GM12878 (cell line): ENCODE measurements around the gene C5AR1. TPM values are rescaled to one million over a fixed set of nuclear protein-coding genes. Genes with fewer than 3 reads are reported as not detected.
A peak's percentile ranks its signal among the peaks of the same experiment; 100 is the strongest.
"Not testable (repeated sequence)": the region's sequence is repeated elsewhere in the genome, so short reads cannot be mapped to it uniquely, and the experiment has no call there.

ENCODE experiments used
- ATAC-seq: fragments of 200-7000 bp; cut with Tn5 transposase; 3 replicates; pipeline ENCODE4 v1.9.1; 2020; ENCODE audit warnings: mild to moderate bottlenecking, moderate library complexity
- BruUV-seq: library from RNA; stranded (reverse); fragments of 400-500 nt; replicated peaks from 2 replicates; lab custom pipeline; 2021; lab: Mats Ljungman, UMichigan
- CTCF ChIA-PET: fragments of 300-600 bp; sonication (Branson Sonifier 250); formaldehyde crosslinking; extraction: SDS; loops from one replicate; lab custom pipeline; 2021; ENCODE audit warnings: inconsistent platforms; lab: Yijun Ruan, JAX
- POLR2A ChIA-PET: fragments of 350-600 bp; formaldehyde crosslinking; extraction: SDS; loops from one replicate; lab custom pipeline; 2021; ENCODE audit warnings: inconsistent platforms; lab: Charles Lee
- RAD21 ChIA-PET: fragments of 300-600 bp; sonication (Branson Sonifier 250); formaldehyde crosslinking; loops from one replicate; lab custom pipeline; 2023; ENCODE audit warnings: antibody characterized with exemption; ENCODE audit not compliant: unreplicated experiment; lab: Charles Lee
- SMC1A ChIA-PET: fragments of 300-600 bp; sonication (Branson Sonifier 250); formaldehyde crosslinking; loops from one replicate; lab custom pipeline; 2023; ENCODE audit not compliant: unreplicated experiment, uncharacterized antibody; lab: Charles Lee
- DNase-seq: peaks from one replicate; pipeline ENCODE4 v3.0.0-alpha.2; 2011; ENCODE audit warnings: low read depth, low spot score
- FAIRE-seq: peaks from 3 replicates; lab custom pipeline; 2011; peaks lifted over from hg19 to GRCh38; lab: Jason Lieb, UNC
- H2AFZ ChIP-seq: 2 replicates; pipeline ENCODE4 v1.6.0; 2011; ENCODE audit warnings: low read depth, low read length, control low read depth; ENCODE audit not compliant: control insufficient read depth
- H3K27ac ChIP-seq: 2 replicates; pipeline ENCODE4 v1.5.1; 2011; ENCODE audit warnings: control low read depth; ENCODE audit not compliant: control insufficient read depth, insufficient read depth
- H3K27me3 ChIP-seq, 2 experiments: replicated peaks in 1 of 2; 2 replicates each; pipeline versions ENCODE4 v1.6.0 to v1.6.1; 2011; ENCODE audit warnings: low read length in 1 of 2; ENCODE audit not compliant: control insufficient read depth in 2 of 2, insufficient read depth in 2 of 2
- H3K36me3 ChIP-seq, 2 experiments: 2 replicates each; pipeline ENCODE4 v1.5.1; 2011; ENCODE audit warnings: low read length in 1 of 2; ENCODE audit not compliant: control insufficient read depth in 2 of 2, insufficient read depth in 2 of 2
- H3K4me1 ChIP-seq: 2 replicates; pipeline ENCODE4 v1.6.1; 2011; ENCODE audit warnings: mild to moderate bottlenecking, low read length, moderate library complexity, mixed read lengths; ENCODE audit not compliant: control insufficient read depth, insufficient read depth
- H3K4me2 ChIP-seq: 2 replicates; pipeline ENCODE4 v1.6.0; 2011; ENCODE audit warnings: control low read depth; ENCODE audit not compliant: control insufficient read depth, insufficient read depth
- H3K4me3 ChIP-seq: fragments of 200-600 bp; sonication (generic); 2 replicates; pipeline ENCODE4 v1.5.1; 2016
- H3K79me2 ChIP-seq: 2 replicates; pipeline ENCODE4 v1.6.0; 2011; ENCODE audit warnings: low read length; ENCODE audit not compliant: control insufficient read depth, insufficient read depth
- H3K9ac ChIP-seq: 2 replicates; pipeline ENCODE4 v1.8.0; 2011; ENCODE audit warnings: low read length, control low read depth, mixed read lengths; ENCODE audit not compliant: control insufficient read depth, insufficient read depth
- H3K9me3 ChIP-seq: replicated peaks from 3 replicates; pipeline ENCODE4 v1.5.1; 2011; ENCODE audit warnings: mild to moderate bottlenecking, low read length; ENCODE audit not compliant: control insufficient read depth, insufficient read depth
- H4K20me1 ChIP-seq: 2 replicates; pipeline ENCODE4 v1.6.0; 2011; ENCODE audit not compliant: control insufficient read depth, insufficient read depth
- CHD1 ChIP-seq: IDR thresholded peaks from 2 replicates; pipeline ENCODE4 v1.6.1; 2012; ENCODE audit warnings: low read depth, low read length, improper control_type of control experiment
- NR2C2 ChIP-seq: IDR thresholded peaks from 2 replicates; pipeline ENCODE4 v1.6.1; 2011; ENCODE audit warnings: borderline replicate concordance, low read depth; ENCODE audit not compliant: control insufficient read depth, insufficient read length
- POLR2A ChIP-seq: IDR thresholded peaks from 2 replicates; pipeline ENCODE4 v1.6.1; 2011; ENCODE audit warnings: low read depth, mild to moderate bottlenecking, low read length
- TCF7 ChIP-seq: IDR thresholded peaks from 2 replicates; pipeline ENCODE4 v1.6.1; 2014; ENCODE audit warnings: antibody characterized with exemption, borderline replicate concordance
- WGBS: methylation state at CpG from one replicate; pipeline ENCODE4 v1.1.6; 2016; ENCODE audit warnings: low lambda C conversion rate; ENCODE audit not compliant: insufficient replicate concordance, insufficient coverage; ENCODE audit errors: missing lambda C conversion rate; 5-methylcytosine and 5-hydroxymethylcytosine counted together
- in situ Hi-C: fragments of 300-500 bp; cut with MboI; formaldehyde crosslinking; loops from 9 replicates; pipeline ENCODE4 v1.14.3; 2018; ENCODE audit warnings: mixed read lengths
- intact Hi-C: fragments of 100-400 bp; cut with micrococcal nuclease; formaldehyde crosslinking; loops from one replicate; pipeline ENCODE4 v1.14.2; 2022; ENCODE audit not compliant: unreplicated experiment
- polyA plus RNA-seq, 11 experiments: library from polyadenylated mRNA; depleted of rRNA in 4 of 11; unstranded in 6 of 11; stranded (reverse) in 5 of 11; fragments of >200 nt; fragmentation: Nextera tagmentation in 4 of 11; fragmentation: Illumina TruSeq in 1 of 11; extraction: Ambion mirVana in 4 of 11; extraction: Trizol in 1 of 11; gene quantifications; 1 replicate in 1 of 11; 2 replicates in 10 of 11; pipeline versions ENCODE4 v1.2.1 to v1.2.3, GENCODE V29; 2011 to 2016; ENCODE audit warnings: inconsistent platforms in 2 of 11, missing spikeins in 2 of 11, low read depth in 1 of 11
- total RNA-seq, 4 experiments: library from RNA; depleted of rRNA in 3 of 4; stranded (reverse); fragments of >200 nt in 3 of 4; fragmentation: Illumina TruSeq in 1 of 4; extraction: Trizol in 1 of 4; gene quantifications; 2 replicates each; pipeline versions ENCODE4 v1.2.1 to v1.2.3, GENCODE V29; 2013 to 2021
- TF ChIP-seq, protein P1 (sequence below): fragments of 450-650 bp; IDR thresholded peaks from 2 replicates; pipeline ENCODE4 v1.6.1; 2017; ENCODE audit warnings: mild to moderate bottlenecking, moderate library complexity

Gene C5AR1
- total and polyA plus RNA-seq, 10 of the 15 experiments (the other 5 are each of a cell fraction or from before 2014, with no cell fraction given), result 0.04 to 1.5 (median 0.18) TPM

DNA sequence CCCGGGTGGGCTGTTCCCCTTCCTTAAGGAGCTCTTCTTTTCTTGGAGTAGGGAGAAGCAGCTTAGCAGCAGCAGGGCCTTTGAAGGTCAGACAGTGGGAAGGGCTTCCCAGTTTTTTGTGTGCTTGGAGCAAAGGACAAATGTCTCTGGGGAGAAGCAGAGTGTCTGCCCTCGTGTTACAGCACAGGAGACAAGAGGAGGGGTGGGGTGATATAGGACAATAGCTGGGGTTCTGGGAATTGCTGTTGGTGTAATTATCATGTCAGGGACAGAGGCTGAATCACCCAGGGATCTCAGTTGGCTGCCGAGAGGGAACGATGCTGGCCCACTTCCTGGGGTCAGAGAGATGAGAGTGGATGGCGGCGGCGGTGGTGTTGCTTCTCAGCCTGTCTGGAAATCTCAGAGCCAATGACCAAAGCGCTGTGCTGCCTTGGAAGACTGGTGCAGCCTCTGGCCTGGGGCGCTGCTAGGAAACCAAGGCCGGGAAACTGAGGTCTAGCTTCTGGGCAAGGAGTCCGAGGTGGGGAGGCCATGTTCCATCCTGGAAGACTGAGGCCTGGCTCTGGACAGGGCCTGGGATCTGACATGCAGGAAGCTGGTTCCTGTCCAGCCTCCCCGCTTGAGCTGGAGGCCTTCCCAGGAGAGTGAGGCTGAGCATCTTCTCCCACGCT lies 33.7 kb upstream of the C5AR1 start:
- Histone ChIP-seq H3K4me2 (peak overlapping the region; percentile 73), H3K27ac (no peak overlapping the region), H3K4me3 (no peak overlapping the region), H3K79me2 (no peaks in the 10 kb centered on the region; the same call in 1 of the 2 replicates), H3K9me3 (no peaks in the 10 kb centered on the region), H3K36me3 (peaks cover 0 to 1% of the 10 kb centered on the region in 2 experiments; a peak in 2 of 4 replicates), H3K4me1 (peaks cover 10% of the 10 kb centered on the region), H3K9ac (no peak overlapping the region), H2AFZ (no peak overlapping the region), H3K27me3 (no peaks in the 10 kb centered on the region), H4K20me1 (peaks cover 4% of the 10 kb centered on the region; the same call in 1 of the 2 replicates)
- TF ChIP-seq, protein P1, sequence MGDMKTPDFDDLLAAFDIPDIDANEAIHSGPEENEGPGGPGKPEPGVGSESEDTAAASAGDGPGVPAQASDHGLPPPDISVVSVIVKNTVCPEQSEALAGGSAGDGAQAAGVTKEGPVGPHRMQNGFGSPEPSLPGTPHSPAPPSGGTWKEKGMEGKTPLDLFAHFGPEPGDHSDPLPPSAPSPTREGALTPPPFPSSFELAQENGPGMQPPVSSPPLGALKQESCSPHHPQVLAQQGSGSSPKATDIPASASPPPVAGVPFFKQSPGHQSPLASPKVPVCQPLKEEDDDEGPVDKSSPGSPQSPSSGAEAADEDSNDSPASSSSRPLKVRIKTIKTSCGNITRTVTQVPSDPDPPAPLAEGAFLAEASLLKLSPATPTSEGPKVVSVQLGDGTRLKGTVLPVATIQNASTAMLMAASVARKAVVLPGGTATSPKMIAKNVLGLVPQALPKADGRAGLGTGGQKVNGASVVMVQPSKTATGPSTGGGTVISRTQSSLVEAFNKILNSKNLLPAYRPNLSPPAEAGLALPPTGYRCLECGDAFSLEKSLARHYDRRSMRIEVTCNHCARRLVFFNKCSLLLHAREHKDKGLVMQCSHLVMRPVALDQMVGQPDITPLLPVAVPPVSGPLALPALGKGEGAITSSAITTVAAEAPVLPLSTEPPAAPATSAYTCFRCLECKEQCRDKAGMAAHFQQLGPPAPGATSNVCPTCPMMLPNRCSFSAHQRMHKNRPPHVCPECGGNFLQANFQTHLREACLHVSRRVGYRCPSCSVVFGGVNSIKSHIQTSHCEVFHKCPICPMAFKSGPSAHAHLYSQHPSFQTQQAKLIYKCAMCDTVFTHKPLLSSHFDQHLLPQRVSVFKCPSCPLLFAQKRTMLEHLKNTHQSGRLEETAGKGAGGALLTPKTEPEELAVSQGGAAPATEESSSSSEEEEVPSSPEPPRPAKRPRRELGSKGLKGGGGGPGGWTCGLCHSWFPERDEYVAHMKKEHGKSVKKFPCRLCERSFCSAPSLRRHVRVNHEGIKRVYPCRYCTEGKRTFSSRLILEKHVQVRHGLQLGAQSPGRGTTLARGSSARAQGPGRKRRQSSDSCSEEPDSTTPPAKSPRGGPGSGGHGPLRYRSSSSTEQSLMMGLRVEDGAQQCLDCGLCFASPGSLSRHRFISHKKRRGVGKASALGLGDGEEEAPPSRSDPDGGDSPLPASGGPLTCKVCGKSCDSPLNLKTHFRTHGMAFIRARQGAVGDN, result no peak
- TF ChIP-seq CHD1 (no peak), POLR2A (0 out of 2 replicates have a peak, but pooled peaks have one; percentile 28), NR2C2 (no peak), TCF7 (no peak)
- DNase-seq (no peak), ATAC-seq (no peak), FAIRE-seq (no peak)
- SMC1A ChIA-PET, result interaction anchor here (0.7 to 2.8 kb wide), 6 partner anchors 9 to 153 kb away, joined by 3 to 9 read pairs (median 4); no protein-coding TSS in a partner anchor
- in situ Hi-C loops, result no loop called here
- intact Hi-C loops, result no loop called here
- RAD21 ChIA-PET, result interaction anchor here (1.3 to 2.4 kb wide), 5 partner anchors 9 to 73 kb away, joined by 3 to 39 read pairs (median 9); partner anchors contain the start of genes CCDC9 and DHX34
- POLR2A ChIA-PET, result interaction anchor here (0.5 to 3.6 kb wide), 3 partner anchors 19 to 299 kb away, joined by 3 to 39 read pairs (median 4); partner anchors contain the start of gene CCDC9
- WGBS, result 97% methylated on average over 13 of the region's 13 CpGs
- CTCF ChIA-PET, result interaction anchor here (0.6 to 4.0 kb wide), 6 partner anchors 8 to 514 kb away, joined by 3 to 28 read pairs (median 4); partner anchors contain the start of genes DHX34 and KPTN
- no TSS peak for BruUV-seq

DNA sequence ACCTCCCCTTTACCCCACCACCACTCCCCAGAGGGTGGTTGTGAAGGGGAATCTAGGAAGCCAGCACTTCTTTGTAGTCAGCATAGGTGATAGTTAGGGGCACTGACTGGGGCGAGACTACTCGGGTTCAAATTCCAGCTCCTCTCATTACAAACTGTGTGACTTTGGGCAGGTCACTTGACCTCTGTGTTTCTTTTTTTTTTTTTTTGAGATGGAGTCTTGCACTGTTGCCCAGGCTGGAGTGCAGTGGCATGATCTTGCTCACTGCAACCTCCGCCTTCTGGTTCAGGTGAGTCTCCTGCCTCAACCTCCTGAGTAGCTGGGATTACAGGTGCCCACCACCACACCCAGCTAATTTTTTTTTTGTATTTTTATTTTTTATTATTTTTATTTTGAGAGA lies 33.1 kb upstream of the C5AR1 start:
- FAIRE-seq, in situ Hi-C loops, BruUV-seq: not testable (repeated sequence)

More for the DNA sequence above, 33.1 kb upstream of the C5AR1 start:
- H3K9me3 ChIP-seq, DNase-seq, intact Hi-C loops, H3K4me3 ChIP-seq, H3K79me2 ChIP-seq, H4K20me1 ChIP-seq, H3K36me3 ChIP-seq, H3K4me2 ChIP-seq, H3K27ac ChIP-seq, H3K27me3 ChIP-seq, ATAC-seq, H2AFZ ChIP-seq, H3K9ac ChIP-seq: not testable (repeated sequence)
- peaks cover 10% of the 10 kb centered on the region for H3K4me1 ChIP-seq
- SMC1A ChIA-PET, result interaction anchor here (0.7 to 2.8 kb wide), 5 partner anchors 8 to 69 kb away, joined by 3 to 9 read pairs (median 4); no protein-coding TSS in a partner anchor
- POLR2A ChIA-PET, result interaction anchor here (0.8 to 3.6 kb wide), 2 partner anchors 20 to 163 kb away, joined by 3 to 39 read pairs; partner anchors contain the start of genes CCDC9 and ZC3H4
- CTCF ChIA-PET, result interaction anchor here (0.6 to 4.0 kb wide), 5 partner anchors 8 to 514 kb away, joined by 3 to 28 read pairs (median 4); partner anchors contain the start of genes DHX34 and KPTN
- RAD21 ChIA-PET, result interaction anchor here (2.3 kb wide), 1 partner anchor 12 kb away, joined by 9 read pairs; no protein-coding TSS in a partner anchor
- WGBS, result 100% methylated on average over 3 of the region's 3 CpGs
